Spleen (tissue), 11 donors: ENCODE results near the gene RPP25L. TPM values are rescaled to one million over a fixed set of nuclear protein-coding genes. Genes with fewer than 3 reads are reported as not detected.

ENCODE experiments used
- DNase-seq: peaks from one replicate; pipeline ENCODE4 v3.0.0-alpha.2; 2020
- H3K27ac ChIP-seq, 8 donors: fragments of 200-600 bp; sonication (generic) in 7 of 8; 1 replicate in 4 of 8; 2 replicates in 4 of 8; pipeline versions ENCODE4 v1.5.0 to v1.8.0; 2016 to 2021; ENCODE audit warnings: inconsistent platforms in 4 of 8, mild to moderate bottlenecking in 4 of 8, moderate library complexity in 1 of 8
- H3K27me3 ChIP-seq, 7 donors: fragments of 200-600 bp; sonication (generic) in 6 of 7; replicated peaks in 1 of 7; 1 replicate in 4 of 7; 2 replicates in 3 of 7; pipeline versions ENCODE4 v1.5.0 to v1.8.0; 2016 to 2021; ENCODE audit warnings: inconsistent platforms in 3 of 7, mild to moderate bottlenecking in 1 of 7
- H3K36me3 ChIP-seq, 6 donors: fragments of 200-600 bp; sonication (generic) in 5 of 6; 1 replicate in 4 of 6; 2 replicates in 2 of 6; pipeline versions ENCODE4 v1.5.0 to v1.8.0; 2016 to 2021; ENCODE audit warnings: inconsistent platforms in 2 of 6
- H3K4me1 ChIP-seq, 6 donors: fragments of 200-600 bp; sonication (generic) in 5 of 6; 1 replicate in 3 of 6; 2 replicates in 3 of 6; pipeline versions ENCODE4 v1.5.0 to v1.8.0; 2016 to 2021; ENCODE audit warnings: inconsistent platforms in 3 of 6
- H3K4me3 ChIP-seq, 8 donors: fragments of 200-600 bp; sonication (generic) in 7 of 8; 1 replicate in 4 of 8; 2 replicates in 4 of 8; pipeline versions ENCODE4 v1.5.0 to v1.8.0; 2016 to 2021; ENCODE audit warnings: inconsistent platforms in 4 of 8, mild to moderate bottlenecking in 4 of 8, moderate library complexity in 2 of 8
- H3K9me3 ChIP-seq, 8 donors: fragments of 200-600 bp; sonication (generic) in 7 of 8; 1 replicate in 4 of 8; 2 replicates in 4 of 8; pipeline versions ENCODE4 v1.5.0 to v1.8.0; 2016 to 2021; ENCODE audit warnings: inconsistent platforms in 4 of 8
- CTCF ChIP-seq, 11 experiments: fragments of 200-600 bp in 7 of 11; fragments of 450-650 bp in 4 of 11; sonication (generic) in 4 of 11; IDR thresholded peaks in 8 of 11; conservative IDR thresholded peaks in 3 of 11; 1 replicate in 7 of 11; 2 replicates in 4 of 11; pipeline versions ENCODE4 v1.4.0 to v1.8.0; 2016 to 2021; ENCODE audit warnings: antibody characterized with exemption in 11 of 11, inconsistent platforms in 4 of 11, mild to moderate bottlenecking in 1 of 11
- POLR2A ChIP-seq, 3 donors: fragments of 450-650 bp; IDR thresholded peaks; one replicate each; pipeline ENCODE4 v1.5.1; 2017; ENCODE audit warnings: antibody characterized with exemption in 3 of 3, mild to moderate bottlenecking in 1 of 3
- POLR2AphosphoS5 ChIP-seq, 3 donors: sonication (generic); formaldehyde crosslinking; IDR thresholded peaks; one replicate each; pipeline ENCODE4 v1.5.1; 2017; ENCODE audit warnings: antibody characterized with exemption in 3 of 3
- WGBS, 5 donors: extraction: QIAGEN DNeasy Blood & Tissue Kit in 3 of 5; methylation state at CpG; one replicate each; pipeline versions ENCODE4 v1.1.5 to v1.1.7; 2013 to 2018; 5-methylcytosine and 5-hydroxymethylcytosine counted together
- intact Hi-C: fragments of 100-400 bp; cut with DNase I; formaldehyde crosslinking; loops from one replicate; pipeline ENCODE4 v1.15.0; 2023; ENCODE audit warnings: low total_unique reads
- polyA plus RNA-seq, 3 donors: library from polyadenylated mRNA; stranded (reverse); fragments of 200-250 nt; gene quantifications; one replicate each; pipeline ENCODE4 v1.2.1, GENCODE V29; 2013
- total RNA-seq, 7 donors: library from RNA; depleted of rRNA in 3 of 7; stranded (reverse); fragments of >200 nt in 3 of 7; fragmentation: NEBNext Ultra II Directional in 4 of 7; extraction: Animal tissue kit (Norgen Biotek cat#: 25700) in 4 of 7; gene quantifications; one replicate each; pipeline versions ENCODE4 v1.1.0 to v1.2.1, GENCODE V29; 2016 to 2021
- donor health status: healthy with polysubstance abuse.
- donor health status: DM: no; HTN: no; CAD: no; lungs with moderate emphysema.
- donor health status: DM: no; HTN: no; CAD: no.
- donor health status: Bipolar disorder and iron deficiency.
- donor health status: healthy.
- donor health status: DM: no; HTN: no; CAD: no.
- donor health status: DM: yes; HTN: yes; CAD: no.

RPP25L gene
- total and polyA plus RNA-seq, 10 donors: 16.8 to 54.1 (median 26.8) TPM

- DNase-seq: peak; percentile 87
- Histone ChIP-seq H3K9me3 (no peaks in the 10 kb centered on the region), H3K4me1 (peaks cover 0 to 56% (median 42%) of the 10 kb centered on the region in 6 donors), H3K27ac (no peak overlapping the region), H3K4me3 (no peak overlapping the region), H3K27me3 (peaks cover 0 to 21% (median 13%) of the 10 kb centered on the region in 7 donors), H3K36me3 (peaks cover 0 to 13% (median 3%) of the 10 kb centered on the region in 6 donors)
- intact Hi-C loops: no loop called here
- WGBS, 5 donors: 20 to 35% (median 26%) methylated on average over 3 of the region's 3 CpGs
- TF ChIP-seq CTCF (IDR thresholded peaks at IDR 0.05 in 8 of 11, conservative IDR thresholded peaks at IDR 0.05 in 3 of 11) (peak; percentile 72 to 92 (median 86)), POLR2A (IDR thresholded peaks at IDR 0.05) (no peak), POLR2AphosphoS5 (IDR thresholded peaks at IDR 0.05) (peak in 1 of 3 donors; percentile 13)
Observed at GRCh38 chr9:34633851-34634550, 22.1 kb upstream of the RPP25L start.

GRCh38 chr9:34633166-34633565 is 21.3 kb upstream of the RPP25L start:
- peaks cover 2 to 29% (median 21%) of the 10 kb centered on the region in 7 donors for H3K27me3 ChIP-seq
- no peak for DNase-seq
- no peak overlapping the region for H3K4me3 ChIP-seq
- 66 to 81% (median 71%) methylated on average over 5 of the region's 5 CpGs for whole genome bisulfite sequencing, 5 donors
- no peaks in the 10 kb centered on the region for H3K9me3 ChIP-seq
- intact Hi-C loops: no loop called here
- TF ChIP-seq POLR2A (IDR thresholded peaks at IDR 0.05): no peak
- no peak for TF ChIP-seq CTCF (IDR thresholded peaks at IDR 0.05 in 8 of 11, conservative IDR thresholded peaks at IDR 0.05 in 3 of 11)
- no peak for TF ChIP-seq POLR2AphosphoS5 (IDR thresholded peaks at IDR 0.05)
- H3K27ac ChIP-seq: no peak overlapping the region
- peaks cover 0 to 58% (median 43%) of the 10 kb centered on the region in 6 donors for H3K4me1 ChIP-seq
- H3K36me3 ChIP-seq: peaks cover 0 to 13% (median 3%) of the 10 kb centered on the region in 6 donors

- Histone ChIP-seq H3K36me3 (peaks cover 0 to 10% (median 3%) of the 10 kb centered on the region in 6 donors), H3K9me3 (no peaks in the 10 kb centered on the region), H3K4me3 (no peak overlapping the region), H3K27me3 (peaks cover 7 to 55% (median 47%) of the 10 kb centered on the region in 7 donors), H3K4me1 (peaks cover 0 to 38% (median 23%) of the 10 kb centered on the region in 6 donors), H3K27ac (no peak overlapping the region)
- TF ChIP-seq CTCF (IDR thresholded peaks at IDR 0.05 in 8 of 11, conservative IDR thresholded peaks at IDR 0.05 in 3 of 11) (no peak), POLR2AphosphoS5 (IDR thresholded peaks at IDR 0.05) (no peak), POLR2A (IDR thresholded peaks at IDR 0.05) (no peak)
- intact Hi-C loops: no loop called here
- 35 to 58% (median 53%) methylated on average over 5 of the region's 5 CpGs for WGBS, 5 donors
- no peak for DNase-seq
Observed at GRCh38 chr9:34630402-34631154, 18.7 kb upstream of the RPP25L start.

GRCh38 chr9:34629491-34629808 is 17.6 kb upstream of the RPP25L start:
- Histone ChIP-seq H3K36me3 (no peaks in the 10 kb centered on the region), H3K27me3 (peaks cover 10 to 66% (median 58%) of the 10 kb centered on the region in 7 donors), H3K4me3 (peak overlapping the region in 5 of 8 donors; percentile 26 to 64 (median 44)), H3K27ac (no peak overlapping the region), H3K9me3 (no peaks in the 10 kb centered on the region), H3K4me1 (peaks cover 0 to 37% (median 22%) of the 10 kb centered on the region in 6 donors)
- 25 to 36% (median 30%) methylated on average over 5 of the region's 5 CpGs for WGBS, 5 donors
- no peak for DNase-seq
- no peak for TF ChIP-seq POLR2A (IDR thresholded peaks at IDR 0.05)
- intact Hi-C loops: no loop called here
